T-helper 17 cell (primary cell): ENCODE results near the gene SLC2A1. TPM values are rescaled to one million over a fixed set of nuclear protein-coding genes. Genes with fewer than 3 reads are reported as not detected.

ENCODE experiments used
- ATAC-seq: fragments of 150-1000 bp; cut with Tn5 transposase; 2 replicates; pipeline ENCODE4 v1.10.0; 2021; ENCODE audit warnings: mild to moderate bottlenecking, moderate library complexity
- DNase-seq, 3 donors: peaks; one replicate each; pipeline versions ENCODE4 v3.0.0 to v3.0.0-alpha.2; 2020 to 2021
- H3K9me3 ChIP-seq: one replicate; pipeline ENCODE4 v1.7.0; 2013; ENCODE audit warnings: low read length, mild to moderate bottlenecking; ENCODE audit not compliant: control insufficient read depth, poor library complexity, severe bottlenecking
- H3K27ac Mint-ChIP-seq: one replicate; pipeline ENCODE4 v1.8.0; 2022; ENCODE audit warnings: mild to moderate bottlenecking, moderate library complexity, mixed read lengths
- H3K27me3 Mint-ChIP-seq: one replicate; pipeline ENCODE4 v1.8.0; 2022; ENCODE audit warnings: mixed read lengths
- H3K36me3 Mint-ChIP-seq: one replicate; pipeline ENCODE4 v1.8.0; 2022; ENCODE audit warnings: low read depth, mixed read lengths
- H3K4me1 Mint-ChIP-seq: one replicate; pipeline ENCODE4 v1.8.0; 2022; ENCODE audit warnings: mild to moderate bottlenecking, mixed read lengths
- H3K4me3 Mint-ChIP-seq: one replicate; pipeline ENCODE4 v1.8.0; 2022; ENCODE audit warnings: mild to moderate bottlenecking, moderate library complexity, mixed read lengths
- total RNA-seq, 4 donors: library from RNA in 2 of 4; stranded (reverse) in 2 of 4; gene quantifications; one replicate each; pipeline ENCODE4 v1.2.3 and lab custom pipeline; 2022 to 2026

SLC2A1 gene
- total RNA-seq, 2 donors from 2014 or later = 63.7 to 79.0 TPM

DNA sequence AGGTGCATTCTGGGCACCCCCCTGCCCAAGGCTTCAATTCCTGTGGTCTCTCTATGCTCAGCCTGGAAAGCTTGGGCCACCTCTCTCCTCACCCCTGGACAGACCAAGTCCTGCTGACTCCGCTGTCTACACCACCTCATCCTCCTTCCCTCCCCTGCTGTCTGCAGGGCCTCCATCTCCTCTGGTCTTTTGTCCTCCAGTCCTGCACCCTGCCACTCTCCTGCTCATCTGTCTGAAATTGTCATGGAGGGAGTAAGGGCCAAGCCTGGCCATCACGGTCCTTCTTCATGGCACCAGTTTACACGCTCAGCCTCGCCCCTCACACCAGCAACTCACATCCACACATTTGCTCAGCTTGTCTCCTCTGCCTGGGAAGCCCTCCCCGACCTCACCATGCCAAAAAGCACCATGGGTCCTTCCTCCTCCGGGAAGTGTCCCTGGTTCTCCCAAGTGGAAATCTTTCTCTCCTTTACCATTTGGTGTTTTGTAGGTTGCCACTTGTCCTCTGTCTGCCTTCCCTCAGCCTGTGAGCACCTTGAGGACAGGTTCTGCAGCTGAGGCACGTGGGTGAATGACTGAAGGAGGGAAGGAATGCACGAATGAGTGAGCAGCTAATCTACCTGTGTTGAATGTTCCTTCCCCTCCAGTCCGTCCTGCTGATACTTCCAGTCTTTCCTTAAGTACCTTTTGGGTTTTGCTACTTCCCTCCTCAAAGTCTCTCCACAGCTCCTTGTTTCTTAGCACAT is 2.1 kb upstream of the SLC2A1 start:
- peak overlapping the region; percentile 69 for H3K27ac Mint-ChIP-seq
- H3K4me1 Mint-ChIP-seq = peaks cover 39% of the 10 kb centered on the region
- H3K9me3 ChIP-seq = no peaks in the 10 kb centered on the region
- H3K4me3 Mint-ChIP-seq = no peak overlapping the region
- H3K27me3 Mint-ChIP-seq = peaks cover 18% of the 10 kb centered on the region
- peaks cover 9% of the 10 kb centered on the region for H3K36me3 Mint-ChIP-seq
- no peak for DNase-seq
- ATAC-seq = no peak

- peaks cover 18% of the 10 kb centered on the region for H3K27me3 Mint-ChIP-seq
- DNase-seq = no peak
- H3K27ac Mint-ChIP-seq = peak overlapping the region; percentile 32
- no peak for ATAC-seq
- peaks cover 9% of the 10 kb centered on the region for H3K36me3 Mint-ChIP-seq
- H3K4me3 Mint-ChIP-seq = no peak overlapping the region
- peaks cover 44% of the 10 kb centered on the region for H3K4me1 Mint-ChIP-seq
- H3K9me3 ChIP-seq = no peaks in the 10 kb centered on the region
Observed at GRCh38 chr1:42960122-42960390, 1.4 kb upstream of the SLC2A1 start.

GRCh38 chr1:42957880-42958487 is 684 bp downstream of the SLC2A1 start:
- peak; percentile 35 for ATAC-seq
- H3K36me3 Mint-ChIP-seq = peaks cover 12% of the 10 kb centered on the region

GRCh38 chr1:42957229-42957879 is 1.3 kb downstream of the SLC2A1 start:
- DNase-seq (no peak), ATAC-seq (no peak)
- Mint-ChIP-seq H3K27ac (peak overlapping the region; percentile 95), H3K4me1 (peaks cover 53% of the 10 kb centered on the region), H3K27me3 (peaks cover 10% of the 10 kb centered on the region), H3K4me3 (peak overlapping the region; percentile 95), H3K36me3 (peaks cover 12% of the 10 kb centered on the region)
- H3K9me3 ChIP-seq = no peaks in the 10 kb centered on the region

More at GRCh38 chr1:42957880-42958487, 684 bp downstream of the SLC2A1 start:
- peak overlapping the region; percentile 95 for H3K27ac Mint-ChIP-seq
- peaks cover 11% of the 10 kb centered on the region for H3K27me3 Mint-ChIP-seq
- DNase-seq = peak; percentile 29 to 60 (median 59)
- H3K9me3 ChIP-seq = no peaks in the 10 kb centered on the region
- H3K4me1 Mint-ChIP-seq = peaks cover 49% of the 10 kb centered on the region
- H3K4me3 Mint-ChIP-seq = peak overlapping the region; percentile 95

DNA sequence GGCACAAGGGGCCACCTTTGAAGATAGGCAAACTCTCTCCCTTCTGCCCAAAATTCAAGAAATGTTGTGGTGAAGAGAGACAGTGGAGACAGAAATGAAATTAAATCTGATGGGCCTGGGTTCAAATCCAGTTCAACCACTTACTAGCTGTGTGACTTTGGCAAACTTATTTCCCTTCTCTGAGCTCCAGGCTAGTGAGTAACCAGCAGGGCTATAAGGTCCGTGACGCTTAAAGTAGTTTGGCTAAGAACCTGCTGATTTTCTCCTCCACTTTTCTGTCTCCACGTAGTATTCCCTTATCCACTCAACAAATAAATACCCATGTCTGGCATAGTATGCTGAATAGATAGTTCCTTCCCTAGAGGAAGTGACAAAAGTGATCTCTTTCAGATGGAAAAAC is 1.9 kb downstream of the SLC2A1 start:
- H3K9me3 ChIP-seq = no peaks in the 10 kb centered on the region
- H3K27me3 Mint-ChIP-seq = peaks cover 10% of the 10 kb centered on the region
- peaks cover 57% of the 10 kb centered on the region for H3K4me1 Mint-ChIP-seq
- peak overlapping the region; percentile 95 for H3K4me3 Mint-ChIP-seq
- ATAC-seq = no peak
- no peak for DNase-seq
- H3K36me3 Mint-ChIP-seq = peaks cover 12% of the 10 kb centered on the region
- H3K27ac Mint-ChIP-seq = peak overlapping the region; percentile 95

GRCh38 chr1:42955311-42956063 is 3.2 kb downstream of the SLC2A1 start:
- ATAC-seq = no peak
- Mint-ChIP-seq H3K4me1 (peaks cover 61% of the 10 kb centered on the region), H3K27me3 (peaks cover under 1% of the 10 kb centered on the region), H3K27ac (peak overlapping the region; percentile 95), H3K36me3 (peaks cover 13% of the 10 kb centered on the region), H3K4me3 (peak overlapping the region; percentile 95)
- DNase-seq = no peak
- H3K9me3 ChIP-seq = no peaks in the 10 kb centered on the region

DNA sequence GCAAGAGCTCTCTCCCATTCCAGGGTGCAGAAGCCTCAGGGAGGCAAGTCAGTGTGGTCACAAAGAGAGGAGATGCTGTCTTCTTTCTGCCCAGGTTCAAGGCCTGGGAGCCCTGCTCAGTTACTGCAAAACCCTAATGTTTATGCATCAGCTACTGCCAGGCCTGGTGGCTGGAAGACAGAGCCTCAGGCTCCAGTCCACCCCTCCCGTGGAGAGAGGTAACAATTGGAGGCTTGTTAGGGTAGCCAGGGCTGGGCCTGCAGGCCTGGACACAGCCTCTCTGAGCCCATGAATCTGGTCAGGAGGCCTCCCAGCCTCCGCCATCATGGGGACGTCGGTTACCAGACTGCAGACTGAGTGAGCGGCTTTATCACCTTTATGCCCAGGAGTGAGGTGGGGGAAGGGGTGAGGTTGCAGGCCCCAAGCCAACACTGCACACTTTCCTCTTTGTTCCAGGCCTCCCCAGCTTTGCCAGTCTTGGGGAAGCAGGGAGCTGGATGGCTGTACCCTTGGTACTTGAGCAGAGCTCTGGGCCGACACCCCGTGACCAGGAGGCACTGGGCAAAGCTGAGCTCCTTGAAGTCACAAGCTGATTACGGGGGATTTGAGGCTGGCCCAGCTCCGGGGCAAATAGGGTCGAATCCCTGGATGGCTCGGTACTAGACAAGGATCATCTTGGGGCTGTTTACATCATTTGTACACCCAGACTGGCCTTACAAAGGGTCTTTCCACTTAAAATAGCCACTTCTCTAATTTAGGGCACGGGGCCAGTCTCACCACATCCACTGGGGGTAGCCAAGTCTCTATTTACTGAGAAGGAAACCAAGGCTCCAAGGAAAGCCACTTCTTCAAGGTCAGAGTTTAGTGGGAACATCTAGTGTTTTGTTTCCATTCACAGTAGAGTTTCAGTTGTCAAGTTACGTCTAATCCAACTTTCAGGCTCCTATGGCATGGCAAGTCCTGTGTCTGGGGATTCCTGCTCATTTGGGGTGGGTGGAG is 5.2 kb downstream of the SLC2A1 start:
- Mint-ChIP-seq H3K4me3 (no peak overlapping the region), H3K36me3 (peaks cover 10% of the 10 kb centered on the region), H3K27ac (peak overlapping the region; percentile 95), H3K27me3 (no peaks in the 10 kb centered on the region), H3K4me1 (peaks cover 62% of the 10 kb centered on the region)
- DNase-seq (no peak), ATAC-seq (no peak)
- H3K9me3 ChIP-seq = no peaks in the 10 kb centered on the region

DNA sequence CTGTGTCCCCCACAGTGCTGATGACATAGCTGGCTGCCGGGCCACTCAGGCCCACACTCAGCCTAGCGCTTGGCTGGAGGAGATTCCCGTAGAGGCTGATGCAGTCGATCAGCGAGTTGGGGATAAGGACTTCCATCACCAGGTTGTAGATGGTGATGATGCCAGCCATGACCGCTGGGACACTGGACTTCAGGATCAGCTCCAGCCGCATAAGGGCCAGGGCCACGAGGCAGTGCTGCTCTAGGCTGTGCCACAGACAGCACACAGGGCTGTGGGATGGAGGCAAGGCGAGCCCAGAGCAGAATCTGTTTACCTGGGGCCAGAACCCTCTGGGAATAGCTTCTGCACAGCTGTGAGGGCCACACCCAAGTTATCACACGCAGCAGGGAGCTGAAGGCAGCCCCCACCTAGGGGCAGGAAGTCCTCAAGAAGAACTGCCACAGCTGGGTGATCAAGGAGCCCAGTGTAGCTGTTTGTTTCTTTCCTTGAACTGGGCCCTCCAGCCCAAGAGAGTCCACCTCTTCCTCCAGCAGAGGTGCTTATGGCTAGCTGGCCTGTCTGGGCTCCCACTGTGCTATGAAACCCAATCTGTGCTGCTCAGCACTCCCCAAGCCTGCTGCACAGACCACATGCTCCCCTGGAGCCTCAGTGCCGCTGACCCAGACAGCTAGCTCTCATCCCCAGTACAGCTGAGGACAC is 6.2 kb downstream of the SLC2A1 start:
- H3K9me3 ChIP-seq = no peaks in the 10 kb centered on the region
- Mint-ChIP-seq H3K4me3 (peak overlapping the region; percentile 74), H3K27ac (peak overlapping the region; percentile 47), H3K27me3 (no peaks in the 10 kb centered on the region), H3K36me3 (peaks cover 10% of the 10 kb centered on the region), H3K4me1 (peaks cover 69% of the 10 kb centered on the region)
- ATAC-seq (peak; percentile 69), DNase-seq (no peak)

DNA sequence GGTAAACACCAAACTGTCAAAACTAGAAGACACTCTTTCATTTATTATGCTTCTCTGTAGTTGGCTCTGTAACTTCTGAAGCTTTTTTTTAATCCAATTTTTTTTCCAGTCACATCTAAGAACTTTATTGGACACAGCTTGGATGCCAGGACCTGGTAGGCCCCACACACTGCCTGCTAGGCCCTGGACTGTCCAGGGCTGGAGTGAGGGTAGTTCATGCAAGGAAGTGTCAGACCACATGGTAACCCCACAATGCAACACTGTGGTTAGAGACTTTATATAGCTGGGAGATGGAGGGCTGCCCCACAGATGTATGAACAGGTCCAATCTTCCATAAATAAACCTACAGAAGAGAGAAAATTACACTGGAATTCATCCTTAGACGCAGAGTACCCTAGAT is 7.1 kb downstream of the SLC2A1 start:
- Mint-ChIP-seq H3K27ac (peak overlapping the region; percentile 6), H3K4me3 (peak overlapping the region; percentile 74), H3K4me1 (peaks cover 67% of the 10 kb centered on the region), H3K27me3 (no peaks in the 10 kb centered on the region), H3K36me3 (peaks cover 7% of the 10 kb centered on the region)
- no peak for DNase-seq
- no peak for ATAC-seq
- H3K9me3 ChIP-seq = no peaks in the 10 kb centered on the region

DNA sequence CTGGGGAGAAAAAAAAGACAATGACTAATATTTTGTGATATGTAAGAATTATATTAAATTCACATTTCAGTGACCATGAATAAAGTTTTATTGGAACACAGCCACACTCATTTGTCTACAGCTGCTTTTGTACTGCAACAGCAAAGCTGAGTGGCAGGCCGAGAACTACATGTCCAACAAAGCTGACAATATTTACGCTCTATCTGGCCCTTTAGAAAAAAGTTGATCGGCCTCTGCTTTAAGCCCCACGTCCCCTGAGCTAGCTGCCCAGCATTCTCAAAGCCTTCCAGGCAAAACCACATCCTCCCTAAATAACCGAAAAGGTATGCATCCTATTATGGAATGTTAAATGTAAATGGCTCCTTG is 8.6 kb downstream of the SLC2A1 start:
- Mint-ChIP-seq H3K4me1 (peaks cover 70% of the 10 kb centered on the region), H3K27ac (peak overlapping the region; percentile 83), H3K27me3 (no peaks in the 10 kb centered on the region), H3K36me3 (peaks cover 7% of the 10 kb centered on the region), H3K4me3 (peak overlapping the region; percentile 49)
- ATAC-seq (no peak), DNase-seq (no peak)
- H3K9me3 ChIP-seq = no peaks in the 10 kb centered on the region

DNA sequence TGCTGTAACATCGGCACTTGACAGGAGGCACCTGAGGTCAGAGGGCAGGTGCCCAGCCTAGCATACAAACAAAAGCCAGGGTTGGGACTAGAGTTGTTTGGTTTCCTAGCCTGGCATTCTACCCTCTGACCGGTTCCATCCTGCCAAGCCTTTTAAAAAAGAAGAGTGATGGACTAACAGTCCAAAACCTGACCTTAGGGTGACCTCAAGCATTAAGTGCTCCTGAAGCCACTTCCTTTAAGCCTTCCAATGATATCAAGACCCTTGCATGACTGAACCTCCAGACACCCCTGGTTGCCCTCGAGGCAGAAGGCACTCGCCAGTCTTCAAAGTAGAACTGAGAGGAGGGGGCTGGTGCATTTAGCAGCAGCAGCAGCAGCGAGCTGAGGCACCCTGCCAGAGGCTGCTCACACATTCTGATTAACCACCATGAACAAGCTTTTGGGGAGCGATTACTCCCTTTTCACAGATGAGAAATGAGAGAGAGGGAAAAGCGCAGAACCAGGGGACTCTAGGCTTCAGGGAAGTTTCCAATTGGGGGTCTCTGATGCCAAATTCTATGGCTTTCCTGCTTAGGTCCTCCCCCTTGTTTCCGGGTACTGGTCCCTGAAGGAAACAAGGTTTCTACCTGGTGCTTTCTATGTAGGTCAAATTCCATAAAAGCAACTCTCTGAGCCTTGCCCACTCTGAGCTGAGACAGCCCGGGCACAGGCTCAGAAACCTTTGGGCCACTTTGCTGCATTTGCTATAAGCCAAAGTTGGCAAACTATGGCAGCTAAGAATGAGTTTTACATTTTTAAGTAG is 9.2 kb downstream of the SLC2A1 start:
- H3K9me3 ChIP-seq = no peaks in the 10 kb centered on the region
- Mint-ChIP-seq H3K27me3 (no peaks in the 10 kb centered on the region), H3K4me1 (peaks cover 70% of the 10 kb centered on the region), H3K4me3 (peak overlapping the region; percentile 59), H3K36me3 (peaks cover 6% of the 10 kb centered on the region), H3K27ac (peak overlapping the region; percentile 83)
- DNase-seq (no peak), ATAC-seq (no peak)
